GM19240 (cell line): ENCODE results near the gene GJA5.

Experiments used
- DNase-seq: peaks from one replicate; pipeline ENCODE4 v3.0.0; 2011; ENCODE audit warnings: low spot score; ENCODE audit not compliant: insufficient read length

The GJA5 gene

GRCh38 chr1:147760481-147761260 lies at the start of gene GJA5:
GJA5 (minus strand) TSS chr1:147760602; CDS start chr1:147759238, 1,364 bp downstream.
- no peak for DNase-seq

GRCh38 chr1:147809236-147809635 lies 48.8 kb upstream of the GJA5 start:
- no peak for DNase-seq

GRCh38 chr1:147808025-147808424 lies 47.6 kb upstream of the GJA5 start:
- DNase-seq, result no peak

GRCh38 chr1:147807405-147807804 lies 47.0 kb upstream of the GJA5 start:
- DNase-seq, result no peak

- no peak for DNase-seq
Measured at GRCh38 chr1:147804942-147805723, 44.7 kb upstream of the GJA5 start.

- DNase-seq, result no peak
Measured at GRCh38 chr1:147800804-147801203, 40.4 kb upstream of the GJA5 start.

GRCh38 chr1:147798731-147799130 lies 38.3 kb upstream of the GJA5 start:
- DNase-seq, result no peak

- DNase-seq, result no peak
Measured at GRCh38 chr1:147794570-147794969, 34.2 kb upstream of the GJA5 start.

- DNase-seq, result no peak
Measured at GRCh38 chr1:147791876-147792275, 31.5 kb upstream of the GJA5 start.

GRCh38 chr1:147787765-147788164 lies 27.4 kb upstream of the GJA5 start:
- no peak for DNase-seq

- no peak for DNase-seq
Measured at GRCh38 chr1:147786536-147786935, 26.1 kb upstream of the GJA5 start.

GRCh38 chr1:147785794-147786506 lies 25.5 kb upstream of the GJA5 start:
- no peak for DNase-seq

GRCh38 chr1:147784941-147785340 lies 24.5 kb upstream of the GJA5 start:
- no peak for DNase-seq

- DNase-seq, result no peak
Measured at GRCh38 chr1:147781056-147781471, 20.7 kb upstream of the GJA5 start.

GRCh38 chr1:147777694-147778093 lies 17.3 kb upstream of the GJA5 start:
- DNase-seq, result no peak

- no peak for DNase-seq
Measured at GRCh38 chr1:147773215-147773715, 12.9 kb upstream of the GJA5 start.

GRCh38 chr1:147772570-147772969 lies 12.2 kb upstream of the GJA5 start:
- DNase-seq, result no peak

- DNase-seq, result no peak
Measured at GRCh38 chr1:147771226-147772125, 11.1 kb upstream of the GJA5 start.

- no peak for DNase-seq
Measured at GRCh38 chr1:147769106-147769505, 8.7 kb upstream of the GJA5 start.

GRCh38 chr1:147768582-147768981 lies 8.2 kb upstream of the GJA5 start:
- no peak for DNase-seq

- no peak for DNase-seq
Measured at GRCh38 chr1:147768101-147768500, 7.7 kb upstream of the GJA5 start.
